Effector CD8-positive, alpha-beta T cell (primary cell): ENCODE measurements around the gene TPCN1.

Experiments used
- DNase-seq: peaks from one replicate; lab custom pipeline; 2025; lab: John Stamatoyannopoulos, UW

Gene TPCN1

DNA sequence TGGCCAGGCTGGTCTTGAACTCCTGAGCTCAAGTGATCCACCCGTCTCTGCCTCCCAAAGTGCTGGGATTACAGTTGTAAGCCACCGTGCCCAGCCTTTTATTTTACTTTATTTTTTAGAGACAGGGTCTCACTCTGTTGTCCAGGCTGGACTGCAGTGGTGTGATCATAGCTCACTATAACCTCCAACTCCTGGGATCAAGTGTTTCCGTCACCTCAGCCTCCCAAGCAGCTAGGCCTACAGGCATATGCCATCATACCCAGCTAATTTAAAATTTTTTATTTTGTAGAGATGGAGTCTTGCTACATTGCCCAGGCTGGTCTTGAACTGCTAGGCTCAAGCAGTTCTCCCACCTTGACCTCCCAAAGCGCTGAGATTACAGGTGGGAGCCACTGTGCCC is 3.7 kb downstream of the TPCN1 start:
- no peak for DNase-seq

DNA sequence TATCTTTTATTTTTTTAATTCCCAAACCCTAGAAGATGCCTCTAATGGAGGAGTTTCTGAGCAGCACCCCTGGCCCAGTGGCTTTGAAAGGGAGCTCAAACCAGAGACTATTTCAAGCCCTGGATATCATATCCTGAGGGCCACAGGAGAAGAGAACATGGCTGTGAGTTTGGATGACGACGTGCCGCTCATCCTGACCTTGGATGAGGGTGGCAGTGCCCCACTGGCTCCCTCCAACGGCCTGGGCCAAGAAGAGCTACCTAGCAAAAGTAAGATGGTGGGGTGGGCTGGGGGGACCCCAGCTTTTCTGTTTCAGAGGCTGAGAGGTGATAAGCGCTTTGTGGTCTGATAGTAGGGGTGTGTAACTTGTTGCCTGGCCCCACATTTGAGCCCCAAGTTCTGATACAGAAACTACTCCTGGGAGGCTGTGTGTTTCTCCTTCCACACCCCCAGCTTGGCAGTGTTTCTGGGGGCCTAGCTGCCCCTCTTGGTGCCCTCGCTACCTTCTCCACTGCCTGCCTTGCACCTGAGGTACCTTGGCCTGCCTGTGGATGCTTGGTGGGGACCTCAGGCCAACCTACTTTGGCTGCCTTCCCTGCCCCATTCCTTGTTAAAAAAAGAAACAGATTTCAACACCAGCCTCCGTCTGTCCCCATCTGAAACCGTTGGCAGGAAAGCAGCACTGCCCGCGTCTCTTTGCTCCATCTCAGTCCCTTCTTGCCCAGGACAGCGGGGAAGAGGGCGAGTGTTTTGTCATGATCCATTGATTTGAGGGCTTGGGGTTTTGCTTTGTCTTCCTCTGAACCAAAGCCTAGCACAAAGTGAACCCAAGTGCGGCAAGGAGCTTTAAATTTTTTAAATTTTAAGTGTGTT is 5.7 kb downstream of the TPCN1 start:
- no peak for DNase-seq

DNA sequence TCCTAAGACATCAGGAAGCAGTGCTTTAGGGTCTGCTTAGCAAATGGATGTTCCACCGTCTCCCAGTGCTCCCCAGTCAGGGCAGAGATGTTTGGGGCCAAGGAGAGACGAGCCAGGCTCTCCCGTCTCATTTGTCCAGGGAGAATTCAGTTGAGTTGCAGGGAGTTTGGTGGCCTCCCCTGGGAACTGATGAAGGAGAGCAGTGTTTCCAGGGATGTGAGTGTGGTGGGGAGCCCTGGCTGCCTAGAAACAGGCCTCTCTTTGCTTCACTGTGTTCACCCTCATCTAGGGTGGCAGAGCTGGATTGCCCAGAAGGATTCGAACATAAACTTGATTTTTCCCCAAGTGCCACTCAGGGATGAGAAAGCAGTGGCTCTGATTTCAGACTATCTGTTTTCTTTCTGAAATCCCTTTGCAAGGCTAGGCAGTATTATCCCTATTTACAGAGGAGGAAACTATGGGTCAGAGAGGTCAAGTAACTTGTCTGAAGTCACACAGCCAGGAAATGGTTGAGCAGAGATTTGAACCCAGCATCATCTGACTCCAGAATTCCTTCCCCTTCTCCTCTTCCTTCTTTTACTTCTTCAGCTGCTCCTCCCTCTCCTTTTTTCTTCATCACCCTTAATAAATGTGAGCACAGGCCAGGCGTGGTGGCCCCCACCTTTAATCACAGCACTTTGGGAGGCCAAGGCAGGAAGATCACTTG is 6.6 kb downstream of the TPCN1 start:
- DNase-seq, result no peak

DNA sequence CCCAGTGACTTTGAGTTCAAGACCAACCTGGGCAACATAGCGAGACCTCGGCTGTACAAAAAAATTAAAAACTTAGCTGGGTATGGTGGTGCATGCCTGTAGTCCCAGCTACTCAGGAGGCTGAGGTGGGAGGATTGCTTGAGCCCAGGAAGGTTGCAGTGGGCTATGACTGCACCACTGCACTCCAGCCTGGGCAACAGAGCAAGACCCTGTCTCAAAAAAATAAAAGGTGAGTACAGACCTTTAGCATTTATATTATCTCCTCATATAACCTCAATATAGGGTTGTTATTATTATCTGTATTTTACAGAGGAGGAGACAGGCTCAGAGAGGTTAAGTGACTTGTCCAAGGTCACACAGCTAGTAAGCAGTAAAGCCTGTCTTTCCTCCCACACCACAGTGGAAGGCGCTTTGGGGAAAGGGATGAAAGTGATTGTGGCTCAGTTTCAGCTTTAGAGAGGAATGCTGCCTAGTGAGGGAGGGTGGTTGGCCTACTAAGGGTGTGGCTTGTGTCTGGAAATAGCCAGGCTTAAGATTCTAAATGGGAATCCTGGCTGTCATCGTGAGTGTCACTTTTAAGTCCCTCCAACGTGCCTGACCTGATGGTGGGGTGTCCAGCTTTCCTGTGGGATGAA is 7.2 kb downstream of the TPCN1 start:
- no peak for DNase-seq

DNA sequence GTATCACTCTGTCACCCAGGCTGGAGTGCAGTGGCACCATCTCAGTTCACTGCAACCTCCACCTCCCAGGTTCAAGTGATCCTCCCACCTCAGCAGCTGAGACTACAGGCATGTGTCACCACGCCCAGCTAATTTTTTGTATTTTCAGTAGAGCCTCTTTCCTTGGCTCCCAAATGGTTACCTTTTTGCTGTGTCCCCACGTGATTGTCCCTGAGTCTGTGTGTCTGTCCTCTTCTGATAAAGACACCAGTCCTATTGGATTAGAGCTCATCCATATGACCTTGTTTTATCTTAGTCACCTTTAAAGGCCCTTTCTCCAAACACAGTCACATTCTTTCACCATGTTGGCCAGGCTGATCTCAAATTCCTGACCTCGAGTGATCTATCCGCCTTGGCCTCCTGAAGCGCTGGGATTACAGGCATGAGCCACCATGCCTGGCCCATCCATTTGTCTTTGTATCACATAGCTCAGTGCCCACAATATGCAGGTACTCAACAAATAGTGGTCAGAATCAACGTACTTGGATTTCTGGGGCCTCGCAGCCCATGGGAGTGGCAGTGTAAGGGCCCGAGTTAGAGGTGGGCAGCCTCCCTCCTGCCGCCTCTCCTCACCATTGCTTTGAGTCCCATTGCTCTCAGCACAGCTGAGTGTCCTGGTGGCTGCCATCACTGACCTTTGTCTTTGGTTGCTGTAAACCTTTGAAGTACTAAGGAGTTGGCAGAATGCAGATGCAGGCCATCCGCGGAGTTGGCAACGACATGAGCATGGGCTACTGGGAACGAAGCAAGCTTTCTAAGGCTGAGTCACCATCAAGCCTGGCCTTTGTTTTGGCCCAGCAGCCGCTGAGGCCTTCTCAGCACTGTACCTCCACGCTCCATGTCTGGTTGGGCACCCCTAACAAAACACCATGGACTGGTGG is 9.3 kb downstream of the TPCN1 start:
- no peak for DNase-seq

DNA sequence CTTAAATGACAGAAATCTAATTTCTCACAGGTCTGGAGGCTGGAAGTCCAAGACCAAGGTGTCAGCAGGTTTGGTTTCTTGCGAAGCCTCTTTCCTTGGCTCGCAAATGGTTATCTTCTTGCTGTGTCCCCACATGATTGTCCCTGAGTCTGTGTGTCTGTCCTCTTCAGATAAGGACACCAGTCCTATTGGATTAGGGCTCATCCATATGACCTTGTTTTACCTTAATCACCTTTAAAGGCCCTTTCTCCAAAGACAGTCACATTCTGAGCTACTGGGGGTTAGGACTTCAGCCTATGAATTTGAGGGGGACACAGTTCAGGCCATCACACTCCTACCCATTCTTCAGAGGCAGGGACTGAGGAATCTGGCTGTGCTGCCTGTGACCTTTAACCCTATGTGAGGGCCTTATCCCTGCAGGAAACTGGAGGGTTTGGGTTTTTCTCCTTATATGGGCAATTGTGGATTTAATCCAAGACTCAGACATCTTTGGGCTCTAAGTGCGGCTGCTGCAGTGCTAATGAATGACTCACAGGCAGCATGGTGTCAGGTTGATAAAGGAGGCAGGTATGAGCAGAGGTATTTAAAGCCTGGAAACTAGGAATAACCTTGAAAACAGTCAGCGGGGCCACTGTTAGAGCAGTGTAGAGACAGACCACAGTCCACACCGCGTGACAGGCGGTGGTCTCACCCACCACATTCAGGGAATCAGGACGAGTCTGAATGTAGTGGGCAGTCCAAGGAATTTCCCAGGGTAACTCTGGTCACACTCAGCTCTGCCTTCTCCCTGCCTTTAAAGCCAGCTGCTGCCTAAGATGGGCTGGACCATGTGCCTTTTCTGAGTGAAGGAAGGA is 10.2 kb downstream of the TPCN1 start:
- no peak for DNase-seq

DNA sequence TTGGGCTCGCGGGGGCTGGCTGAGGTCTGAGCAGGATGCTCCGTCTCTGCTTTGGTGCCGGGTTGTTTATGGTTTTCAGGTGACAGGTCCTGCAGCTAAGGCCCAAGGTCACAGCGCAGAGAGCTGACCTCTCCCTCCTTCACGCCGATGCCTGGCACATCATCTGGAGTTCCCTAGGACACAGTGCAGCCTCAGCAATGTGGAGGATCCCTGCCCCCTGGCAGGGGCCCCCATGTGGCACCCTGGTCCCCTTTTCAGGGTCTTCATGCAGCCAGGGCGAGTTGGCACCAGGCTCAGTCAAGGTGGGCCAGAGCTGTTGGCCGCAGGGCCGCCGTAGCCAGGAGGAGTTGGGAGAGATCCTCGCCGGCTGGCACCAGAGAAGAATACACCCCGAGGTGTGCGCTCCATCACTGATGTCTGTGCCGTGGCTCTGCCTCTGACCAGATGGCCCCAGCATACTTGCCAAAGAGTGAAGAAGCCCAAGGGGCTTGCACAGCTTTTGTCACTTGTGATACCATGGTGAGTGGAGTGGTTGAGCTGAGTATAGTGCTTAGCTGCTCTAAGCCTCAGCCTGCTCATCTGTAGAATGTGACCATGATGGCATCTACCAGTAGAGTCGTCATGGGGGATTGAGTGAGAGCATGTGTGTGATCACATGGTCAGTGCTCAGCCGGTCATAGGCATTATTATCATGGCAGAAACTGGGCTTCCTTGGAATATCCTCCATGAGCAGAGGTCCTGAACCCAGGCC is 11.0 kb downstream of the TPCN1 start:
- no peak for DNase-seq

DNA sequence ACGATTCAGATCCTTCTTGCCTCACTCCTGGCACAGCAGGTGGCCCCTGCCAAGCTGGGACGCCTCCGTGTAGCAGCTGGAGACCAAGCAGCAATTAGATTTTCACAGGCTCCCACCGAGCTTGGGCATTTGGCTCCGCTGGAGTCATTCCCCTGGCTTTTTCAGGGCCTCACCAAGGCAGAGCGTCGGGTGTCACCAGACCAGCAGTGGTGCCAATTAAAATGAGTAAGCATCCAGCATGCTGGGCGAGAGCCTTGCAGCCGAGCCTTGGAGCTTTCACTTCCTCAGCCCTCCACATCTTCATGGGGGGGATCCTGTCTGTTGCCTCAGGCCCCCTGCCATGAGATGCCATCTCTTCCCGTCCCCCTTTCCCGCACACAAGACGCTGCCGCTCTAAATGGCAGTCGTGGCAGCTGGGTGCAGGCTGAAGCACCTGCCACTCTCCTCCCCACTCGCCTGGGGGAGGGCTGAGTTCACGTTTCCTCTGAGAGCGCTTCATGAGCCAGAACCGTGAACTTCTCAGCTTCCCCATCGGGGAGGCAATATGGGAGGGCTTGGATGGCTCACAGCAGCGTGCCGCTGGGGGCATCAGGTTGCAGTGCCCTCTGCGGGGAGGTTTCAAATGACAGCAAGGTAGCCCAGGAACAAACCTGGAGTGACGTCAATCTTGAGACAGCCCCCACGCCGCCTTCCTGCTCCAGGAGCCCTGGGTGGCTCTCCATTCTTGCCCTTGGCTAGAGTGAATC is 11.7 kb downstream of the TPCN1 start:
- peak; percentile 65 for DNase-seq

DNA sequence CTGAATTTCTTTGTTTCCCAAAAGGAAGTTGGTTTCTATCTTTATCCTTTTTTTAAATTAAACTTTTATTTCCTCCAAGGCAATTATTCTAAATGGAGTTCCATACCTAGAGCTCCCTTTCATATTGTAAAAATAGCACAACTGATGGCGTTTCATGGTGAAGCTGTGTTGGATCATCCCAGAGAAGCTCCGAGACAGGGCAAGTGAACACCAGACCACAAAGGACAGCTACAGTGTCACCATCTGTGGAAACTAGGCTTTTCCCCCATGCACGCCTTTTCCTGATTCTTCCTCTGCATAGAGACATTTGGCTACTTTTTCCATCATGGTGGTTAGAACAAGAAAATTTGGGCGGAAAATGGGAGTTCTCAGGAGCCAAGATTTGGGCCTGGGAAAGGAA is 12.7 kb downstream of the TPCN1 start:
- DNase-seq, result no peak

DNA sequence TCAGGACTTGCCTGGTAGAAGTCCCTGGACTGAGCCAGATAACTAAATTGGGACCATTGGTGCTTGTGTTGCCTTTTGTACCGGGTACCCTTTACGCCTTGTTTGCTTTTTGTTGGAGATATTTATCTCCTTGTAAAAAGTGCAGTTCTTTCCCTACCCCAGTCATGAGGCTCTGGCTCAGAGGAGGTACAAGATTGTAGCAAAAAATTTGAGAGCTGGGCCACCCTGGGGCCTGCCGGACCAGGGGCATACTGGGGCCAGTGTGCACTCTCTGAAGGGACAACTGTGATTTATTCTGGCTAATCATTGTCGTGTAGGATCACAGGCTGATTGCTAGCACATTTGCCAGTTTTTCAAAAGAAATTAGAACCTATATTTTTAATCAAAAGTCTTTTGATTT is 13.2 kb downstream of the TPCN1 start:
- no peak for DNase-seq

DNA sequence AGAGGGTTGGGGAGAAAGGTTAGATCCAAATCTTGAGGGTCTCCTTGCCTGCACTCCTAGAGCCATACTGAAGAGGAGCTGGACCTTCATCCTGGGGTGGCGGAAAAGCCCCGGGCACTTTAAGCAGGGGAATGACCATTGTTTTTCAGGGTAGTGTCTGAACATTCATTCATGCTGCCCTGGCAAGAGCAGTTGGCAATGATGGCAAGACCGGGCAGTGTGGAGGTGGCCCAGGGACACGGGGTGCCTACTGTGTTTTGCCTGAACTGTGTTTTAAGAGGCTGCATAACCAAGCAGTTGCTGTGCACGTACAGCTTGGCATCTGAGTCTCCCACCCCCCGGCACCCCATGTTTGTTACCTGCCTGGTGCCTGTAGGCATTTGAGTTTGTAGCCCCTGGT is 14.7 kb downstream of the TPCN1 start:
- no peak for DNase-seq

DNA sequence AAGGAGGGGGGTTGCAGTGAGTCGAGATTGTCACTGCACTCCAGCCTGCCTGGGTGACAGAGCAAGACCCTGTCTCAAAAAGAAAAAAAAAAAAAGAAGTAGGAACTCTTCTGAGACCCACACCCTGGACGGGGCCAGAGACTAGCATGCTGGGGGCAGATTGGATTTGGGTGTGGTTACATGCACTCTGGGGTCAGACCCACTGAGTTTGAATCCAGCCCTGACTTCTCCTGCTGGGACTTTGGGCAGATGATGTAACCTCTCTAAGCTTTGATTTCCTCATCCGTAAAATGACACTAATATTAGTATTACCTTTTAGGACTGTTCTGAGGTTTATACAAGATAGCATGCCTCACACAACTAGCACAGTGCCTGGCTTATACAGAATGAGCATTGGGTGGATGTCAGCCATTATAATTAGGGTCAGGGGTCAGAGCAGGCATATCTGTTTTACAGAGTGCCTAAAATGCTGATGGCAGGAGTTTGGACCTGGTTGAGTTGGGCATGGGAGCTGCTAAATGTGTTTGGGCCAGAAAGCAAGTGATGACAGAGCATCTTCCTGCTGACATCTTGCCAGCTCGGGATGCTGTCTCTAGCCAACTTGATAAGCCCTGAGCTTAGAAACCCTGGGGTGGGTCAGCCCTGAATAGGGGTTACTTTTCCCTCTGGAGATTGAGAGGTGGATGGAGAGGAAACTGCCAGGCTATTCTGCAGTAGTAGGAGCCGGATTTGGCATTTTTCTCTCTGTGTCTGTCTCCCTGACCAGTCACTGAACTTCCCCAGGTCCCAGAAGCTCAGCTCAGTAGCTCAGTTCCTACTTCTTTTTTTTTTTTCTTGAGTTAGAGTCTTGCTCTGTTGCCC is 15.5 kb downstream of the TPCN1 start:
- no peak for DNase-seq

DNA sequence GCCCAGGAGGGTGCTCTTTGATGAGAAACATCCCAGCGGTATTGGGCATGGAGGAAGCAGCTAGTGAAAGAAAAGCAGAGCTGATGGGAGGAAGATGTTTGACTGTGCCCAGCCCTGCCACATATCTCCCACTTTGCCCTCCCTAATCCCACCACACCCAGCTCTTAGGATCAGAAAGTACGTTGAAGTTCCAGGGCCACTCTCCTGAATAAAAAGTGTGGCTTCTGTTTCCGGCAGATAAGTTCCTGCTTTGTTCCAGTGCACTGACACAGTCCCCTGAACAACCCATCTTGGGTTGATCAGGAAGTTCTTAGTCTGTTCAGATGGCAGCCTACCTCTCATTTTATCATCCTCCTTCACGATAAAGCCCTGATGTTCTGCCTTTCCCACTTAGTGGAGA is 16.5 kb downstream of the TPCN1 start:
- DNase-seq, result no peak

DNA sequence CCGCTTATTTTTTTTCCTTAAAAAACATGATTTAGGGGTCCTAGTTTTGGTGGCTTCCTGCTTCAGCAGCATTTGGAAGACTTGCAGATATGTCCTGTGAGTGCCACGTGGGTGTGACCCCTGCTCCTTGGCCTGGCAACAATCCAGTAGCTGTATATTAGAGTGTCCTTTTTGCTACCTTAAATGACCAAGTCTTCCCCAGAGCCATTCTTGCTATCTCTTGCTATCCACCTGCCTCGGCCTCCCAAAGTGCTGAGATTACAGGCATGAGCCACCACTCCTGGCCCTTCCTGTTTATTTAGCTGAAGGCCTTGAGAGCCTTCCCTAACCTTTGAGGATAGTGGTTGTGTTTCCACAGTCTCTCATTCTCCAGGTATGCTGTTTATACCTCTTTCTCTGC is 17.0 kb downstream of the TPCN1 start:
- no peak for DNase-seq

DNA sequence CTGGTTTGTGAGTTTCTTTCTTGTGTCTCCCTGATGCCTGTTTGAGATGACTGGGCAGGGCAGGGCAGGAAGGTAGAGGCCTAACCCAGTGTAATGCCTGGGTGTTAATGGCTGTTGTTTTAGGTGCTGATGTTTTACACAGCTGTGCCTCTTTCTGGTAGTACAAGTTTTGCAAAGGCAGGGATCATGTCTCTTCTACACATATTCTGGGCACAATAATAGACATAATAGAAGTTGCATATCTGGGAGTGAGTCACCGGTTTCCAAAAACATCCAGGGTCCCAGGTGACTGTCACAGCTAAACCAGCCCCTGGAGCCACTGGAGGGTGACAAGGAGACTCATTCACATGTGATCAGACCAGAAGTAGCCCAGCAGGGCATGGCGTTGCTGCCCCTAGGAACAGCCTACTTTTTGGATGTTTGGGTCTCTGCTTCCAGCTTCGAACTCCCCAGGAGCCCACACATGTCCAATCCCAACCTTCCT is 18.1 kb downstream of the TPCN1 start:
- DNase-seq, result no peak

DNA sequence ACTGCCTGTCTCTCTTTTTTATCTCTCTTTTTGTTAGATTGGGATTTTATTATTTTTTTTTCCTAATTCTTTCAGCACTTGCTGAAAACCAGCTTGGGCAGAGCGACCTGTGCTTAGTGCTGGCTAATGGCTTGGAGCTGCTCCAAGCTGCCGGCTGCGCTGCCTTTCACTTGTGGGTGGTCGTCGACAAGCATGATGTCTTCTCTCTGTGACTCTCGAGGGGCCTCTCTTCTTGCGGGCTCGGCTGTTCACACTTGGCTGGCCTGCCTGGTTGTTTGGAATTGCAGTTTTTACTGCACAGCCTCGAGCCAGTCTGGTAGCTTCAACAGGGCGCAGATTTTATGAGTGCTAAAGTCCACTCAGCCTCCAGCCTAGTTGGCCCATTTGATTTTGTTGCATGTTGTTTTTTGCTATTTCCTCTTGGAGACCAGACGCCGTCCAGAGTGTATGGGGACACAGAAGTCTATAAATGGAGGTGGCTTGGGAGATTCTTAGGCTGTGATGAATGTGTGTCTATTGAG is 18.6 kb downstream of the TPCN1 start:
- DNase-seq, result no peak

DNA sequence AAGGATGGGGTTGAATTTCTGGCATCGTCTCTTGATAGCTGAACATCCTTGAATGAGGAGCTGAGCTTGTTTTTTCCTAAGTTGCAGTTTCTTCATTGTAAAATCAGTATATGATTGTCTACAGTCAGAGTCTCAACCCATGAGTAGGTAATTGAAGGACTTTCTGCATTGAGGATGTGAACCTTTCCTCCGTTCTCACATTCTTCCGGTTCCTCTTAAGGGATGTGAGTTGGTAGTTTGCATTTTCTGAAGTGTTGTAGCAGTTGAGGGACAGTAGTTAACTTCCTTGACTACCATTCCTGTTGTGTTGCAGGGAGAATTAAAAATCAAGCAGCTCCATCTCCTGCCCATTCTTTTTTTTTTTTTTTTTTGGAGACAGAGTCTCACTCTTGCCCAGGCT is 19.1 kb downstream of the TPCN1 start:
- no peak for DNase-seq
